ENCODE data around the gene CNDP1. TPM values are rescaled to one million over a fixed set of nuclear protein-coding genes. Genes with fewer than 3 reads are reported as not detected.

The CNDP1 gene
- total and polyA plus RNA-seq, 2 donors (not counting 1 experiment from before 2014, with no cell fraction given), result 0.19 to 0.57 TPM

DNA sequence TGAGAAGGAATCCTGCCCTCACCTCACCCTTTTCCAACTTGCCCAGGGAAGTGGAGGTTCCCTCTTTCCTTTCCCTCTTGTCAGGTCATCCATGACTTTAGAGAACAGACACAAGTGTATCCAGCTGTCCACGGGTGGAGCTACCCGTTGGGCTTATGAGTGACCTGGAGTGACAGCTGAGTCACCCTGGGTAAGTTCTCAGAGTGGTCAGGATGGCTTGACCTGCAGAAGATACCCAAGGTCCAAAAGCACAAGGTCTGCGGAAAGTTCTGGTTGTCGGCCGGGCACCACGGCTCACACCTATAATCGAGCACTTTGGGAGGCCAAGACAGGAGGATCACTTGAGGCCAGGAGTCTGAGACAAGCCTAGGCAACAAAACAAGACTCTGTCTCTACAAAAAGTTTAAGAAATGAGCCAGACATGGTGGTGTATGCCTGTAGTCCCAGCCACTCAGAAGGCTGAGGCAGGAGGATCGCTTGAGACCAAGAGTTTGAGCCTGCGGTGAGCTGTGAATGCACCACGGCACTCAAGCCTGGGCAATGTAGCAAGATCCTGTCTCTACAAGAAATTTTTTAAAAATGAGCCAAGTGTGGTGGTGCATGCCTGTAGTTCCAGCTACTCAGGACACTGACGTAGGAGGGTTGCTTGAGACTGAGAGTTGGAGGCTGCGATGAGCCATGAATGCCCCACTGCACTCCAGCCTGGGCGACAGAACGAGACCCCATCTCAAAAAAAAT, 14.0 kb upstream of the CNDP1 start:
- no peak for TF ChIP-seq EZH2 (IDR thresholded peaks at IDR 0.05; ENCODE audit: borderline replicate concordance, insufficient read depth, low read depth, low read length, poor library complexity, severe bottlenecking)
- no peak for TF ChIP-seq CTCF (IDR thresholded peaks at IDR 0.05)
- H3K4me1 ChIP-seq (ENCODE audit: control insufficient read depth in 2 of 2, insufficient read depth in 2 of 2, low read length in 2 of 2), result no peaks in the 10 kb centered on the region
- no peak overlapping the region for H3K27ac ChIP-seq (ENCODE audit: low read length in 2 of 2)
- H3K4me3 ChIP-seq (ENCODE audit: control extremely low read depth in 1 of 5, extremely low read depth in 1 of 5, insufficient read depth in 1 of 5, low read depth in 2 of 5, low read length in 4 of 5), result no peak overlapping the region
- intact Hi-C loops (cut with micrococcal nuclease), result no loop called here
- ChIA-PET CTCF (no interaction called here), POLR2A (no interaction called here)
- WGBS (ENCODE audit: insufficient coverage), result 90% methylated on average over 12 of the region's 14 CpGs
- no peaks in the 10 kb centered on the region for H3K27me3 ChIP-seq (replicated peaks in 1 of 4; ENCODE audit: control extremely low read depth in 1 of 4, control insufficient read depth in 3 of 4, insufficient read depth in 4 of 4, low read length in 3 of 4)
- H3K4me2 ChIP-seq (replicated peaks; ENCODE audit: low read depth, low read length, poor library complexity, severe bottlenecking), result no peak overlapping the region
- H4K20me1 ChIP-seq (ENCODE audit: control insufficient read depth, insufficient read depth, low read length, poor library complexity, severe bottlenecking), result peaks cover 15% of the 10 kb centered on the region
- no peaks in the 10 kb centered on the region for H3K9me3 ChIP-seq (ENCODE audit: control extremely low read depth in 1 of 3, control insufficient read depth in 2 of 3, insufficient read depth in 1 of 3, low read length in 2 of 3)
- no peak overlapping the region for H3K9ac ChIP-seq (ENCODE audit: low read length)
- H3K4me3 Mint-ChIP-seq, result no peak overlapping the region
- ATAC-seq (ENCODE audit: low read depth), result no peak
- no peak for DNase-seq
- H3K36me3 ChIP-seq (replicated peaks in 1 of 2; ENCODE audit: control extremely low read depth in 1 of 2, control insufficient read depth in 1 of 2, extremely low read depth in 1 of 2, insufficient read depth in 2 of 2, low read length in 1 of 2), result peaks cover 1 to 70% of the 10 kb centered on the region in 2 experiments
- peaks cover 2% of the 10 kb centered on the region for H3K79me2 ChIP-seq (ENCODE audit: control insufficient read depth, insufficient read depth, low read length)
- no peak overlapping the region for H3K27ac Mint-ChIP-seq
- H3K4me1 Mint-ChIP-seq, result no peaks in the 10 kb centered on the region
- H3K9me3 Mint-ChIP-seq (ENCODE audit: insufficient read depth), result no peaks in the 10 kb centered on the region
- H3K27me3 Mint-ChIP-seq, result no peaks in the 10 kb centered on the region
- H2AFZ ChIP-seq (ENCODE audit: insufficient read depth, low read depth, low read length, poor library complexity, severe bottlenecking), result no peak overlapping the region

DNA sequence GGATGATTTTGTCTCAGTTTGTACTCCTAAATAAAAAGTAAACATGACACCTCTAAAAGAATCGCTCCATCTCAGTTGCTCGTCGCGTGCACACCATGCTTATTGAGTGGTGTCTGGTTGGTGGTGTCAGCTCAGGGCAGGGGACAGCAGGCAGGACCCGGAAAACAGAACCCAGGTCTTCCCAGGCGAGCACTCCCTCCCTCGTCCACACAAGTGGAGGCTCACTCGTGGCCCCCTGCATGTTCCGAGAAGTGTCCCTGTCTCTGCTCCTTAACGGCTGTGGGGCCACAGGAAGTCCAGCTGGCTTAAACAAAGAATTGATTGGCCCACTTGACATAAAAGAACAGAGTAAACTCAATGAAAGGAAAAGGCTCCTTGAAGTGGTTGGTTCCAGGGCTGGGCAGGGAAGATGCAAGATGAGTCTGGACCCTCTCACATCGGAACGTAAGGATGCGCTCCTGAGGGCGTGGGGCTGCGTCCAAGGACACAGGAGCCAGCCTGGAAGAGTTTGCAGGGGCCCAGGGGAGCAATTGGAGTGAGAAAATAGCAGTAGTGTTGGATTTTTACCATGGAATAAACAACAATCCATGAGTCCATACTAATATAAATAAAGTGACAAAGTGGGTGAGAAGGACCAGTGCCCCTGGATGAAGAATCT, 13.1 kb upstream of the CNDP1 start:
- Histone ChIP-seq H3K27ac (ENCODE audit: low read length in 2 of 2) (no peak overlapping the region), H3K9ac (ENCODE audit: low read length) (no peak overlapping the region), H2AFZ (ENCODE audit: insufficient read depth, low read depth, low read length, poor library complexity, severe bottlenecking) (no peak overlapping the region), H3K79me2 (ENCODE audit: control insufficient read depth, insufficient read depth, low read length) (no peaks in the 10 kb centered on the region), H3K27me3 (replicated peaks in 1 of 4; ENCODE audit: control extremely low read depth in 1 of 4, control insufficient read depth in 3 of 4, insufficient read depth in 4 of 4, low read length in 3 of 4) (no peaks in the 10 kb centered on the region), H3K36me3 (replicated peaks in 1 of 2; ENCODE audit: control extremely low read depth in 1 of 2, control insufficient read depth in 1 of 2, extremely low read depth in 1 of 2, insufficient read depth in 2 of 2, low read length in 1 of 2) (peaks cover 1 to 60% of the 10 kb centered on the region in 2 experiments), H4K20me1 (ENCODE audit: control insufficient read depth, insufficient read depth, low read length, poor library complexity, severe bottlenecking) (peaks cover 6% of the 10 kb centered on the region), H3K4me2 (replicated peaks; ENCODE audit: low read depth, low read length, poor library complexity, severe bottlenecking) (no peak overlapping the region), H3K4me3 (ENCODE audit: control extremely low read depth in 1 of 5, extremely low read depth in 1 of 5, insufficient read depth in 1 of 5, low read depth in 2 of 5, low read length in 4 of 5) (no peak overlapping the region), H3K9me3 (ENCODE audit: control extremely low read depth in 1 of 3, control insufficient read depth in 2 of 3, insufficient read depth in 1 of 3, low read length in 2 of 3) (no peaks in the 10 kb centered on the region), H3K4me1 (ENCODE audit: control insufficient read depth in 2 of 2, insufficient read depth in 2 of 2, low read length in 2 of 2) (no peaks in the 10 kb centered on the region)
- no peak overlapping the region for H3K27ac Mint-ChIP-seq
- H3K9me3 Mint-ChIP-seq (ENCODE audit: insufficient read depth), result no peaks in the 10 kb centered on the region
- WGBS (ENCODE audit: insufficient coverage), result 95% methylated on average over 4 of the region's 15 CpGs
- ATAC-seq (ENCODE audit: low read depth) (no peak), DNase-seq (no peak)
- H3K4me1 Mint-ChIP-seq, result no peaks in the 10 kb centered on the region
- POLR2A ChIA-PET, result no interaction called here
- intact Hi-C loops (cut with micrococcal nuclease), result no loop called here
- H3K4me3 Mint-ChIP-seq, result no peak overlapping the region
- TF ChIP-seq EZH2 (IDR thresholded peaks at IDR 0.05; ENCODE audit: borderline replicate concordance, insufficient read depth, low read depth, low read length, poor library complexity, severe bottlenecking) (no peak), CTCF (IDR thresholded peaks at IDR 0.05) (no peak)
- CTCF ChIA-PET, result interaction anchor here (0.9 kb wide), 1 partner anchor 168 kb away, joined by 3 read pairs; no protein-coding TSS in a partner anchor
- no peaks in the 10 kb centered on the region for H3K27me3 Mint-ChIP-seq

All from B cell (primary cell).